DMS79 treated with DMSO at 0.1 percent for 48 hours (cell line): Measurements from ENCODE around the gene MYO7B.
A peak's percentile ranks its signal among the peaks of the same experiment; 100 is the strongest.

Experiments
- DNase-seq: peaks from one replicate; lab custom pipeline; 2025; lab: John Stamatoyannopoulos, UW

MYO7B gene

DNA sequence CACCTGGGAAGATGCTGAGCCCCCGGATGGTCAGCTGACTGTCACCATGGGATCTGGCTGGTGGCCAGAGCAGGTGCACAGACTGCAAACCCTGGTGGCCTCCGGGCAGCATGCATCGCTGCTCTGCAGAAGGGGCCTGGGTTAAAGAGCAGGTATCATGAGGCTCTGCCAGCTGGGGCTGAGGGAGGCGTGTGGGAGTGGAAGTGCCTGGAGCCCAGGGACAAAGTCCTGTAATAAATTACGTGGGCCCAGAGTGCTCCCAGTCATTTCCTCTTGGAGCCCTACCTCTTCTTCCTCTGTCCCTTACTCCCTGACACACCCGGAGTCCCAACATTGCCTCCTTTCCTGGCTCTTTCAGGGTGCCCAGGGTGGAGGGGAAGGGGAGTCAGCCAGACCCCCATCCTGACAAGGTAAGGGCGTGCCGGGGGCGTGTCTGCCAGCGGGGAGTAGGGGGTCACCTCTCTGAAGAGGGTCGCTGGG is at the start of gene MYO7B:
MYO7B (plus strand) TSS at position 262 of the 480 bp plus-strand sequence. CDS start 24,040 bp downstream, outside the sequence.
- peak; percentile 34 for DNase-seq

DNA sequence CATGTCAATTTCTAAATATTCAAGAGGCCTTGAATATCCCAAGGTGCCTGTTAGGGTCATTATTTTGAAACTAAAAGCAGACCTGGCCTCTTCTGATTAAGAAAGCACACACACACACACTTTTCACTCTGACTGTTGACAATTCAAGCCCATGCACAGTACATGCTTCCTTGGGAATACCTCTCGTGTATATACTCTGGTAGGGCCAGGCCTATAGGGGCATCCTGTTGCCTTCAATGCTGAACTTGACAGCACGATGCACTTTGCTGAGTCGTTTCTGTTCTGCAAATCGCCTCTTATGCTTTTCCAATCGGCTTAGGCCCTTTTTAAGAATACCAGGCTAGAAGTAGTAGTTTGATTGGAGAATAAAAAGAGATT is 49.8 kb upstream of the MYO7B start:
- no peak for DNase-seq

DNA sequence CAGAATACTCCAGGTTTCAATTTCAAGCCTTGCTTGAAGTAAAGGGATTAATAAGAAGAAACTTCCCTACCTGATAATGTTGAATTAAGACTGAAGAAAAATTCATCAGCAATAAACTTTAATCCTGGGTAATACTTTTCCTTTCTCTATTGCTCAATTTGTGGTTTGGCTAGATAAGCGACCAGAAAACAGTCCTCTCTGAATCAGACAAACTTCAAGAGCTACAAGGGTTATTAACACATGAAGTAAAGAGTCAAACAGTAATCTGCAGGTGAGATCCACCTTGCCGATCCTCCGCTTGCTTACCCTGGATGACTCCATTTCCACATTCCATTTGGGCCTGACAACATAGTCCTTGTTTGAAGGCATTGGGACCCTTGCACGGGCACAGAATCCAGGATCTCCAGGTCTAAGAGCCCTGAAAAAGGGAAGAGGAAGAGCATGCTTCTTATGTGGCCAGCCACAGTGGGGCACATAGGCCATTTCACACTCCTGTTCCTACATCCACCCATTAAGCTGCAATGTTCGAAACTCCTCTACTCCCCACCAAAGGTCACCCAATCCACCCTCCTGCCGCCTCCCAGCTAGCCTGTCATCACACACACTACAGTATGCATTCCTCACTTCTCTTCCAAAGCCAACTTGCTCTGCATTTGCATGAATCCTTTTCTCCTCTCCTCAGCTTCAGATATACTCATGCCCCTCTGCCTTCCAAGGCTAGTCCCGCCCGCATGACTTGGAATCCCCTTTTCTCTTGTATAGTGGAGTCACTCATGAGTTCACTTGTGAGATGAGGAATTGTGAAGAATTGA is 49.0 kb upstream of the MYO7B start:
- no peak for DNase-seq

- no peak for DNase-seq
These were observed 45.2 kb upstream of the MYO7B start for GRCh38 chr2:127490283-127490682.

GRCh38 chr2:127498386-127498785 is 37.1 kb upstream of the MYO7B start:
- DNase-seq, result no peak

- DNase-seq, result no peak
These were observed 32.0 kb upstream of the MYO7B start for GRCh38 chr2:127503491-127503890.

DNA sequence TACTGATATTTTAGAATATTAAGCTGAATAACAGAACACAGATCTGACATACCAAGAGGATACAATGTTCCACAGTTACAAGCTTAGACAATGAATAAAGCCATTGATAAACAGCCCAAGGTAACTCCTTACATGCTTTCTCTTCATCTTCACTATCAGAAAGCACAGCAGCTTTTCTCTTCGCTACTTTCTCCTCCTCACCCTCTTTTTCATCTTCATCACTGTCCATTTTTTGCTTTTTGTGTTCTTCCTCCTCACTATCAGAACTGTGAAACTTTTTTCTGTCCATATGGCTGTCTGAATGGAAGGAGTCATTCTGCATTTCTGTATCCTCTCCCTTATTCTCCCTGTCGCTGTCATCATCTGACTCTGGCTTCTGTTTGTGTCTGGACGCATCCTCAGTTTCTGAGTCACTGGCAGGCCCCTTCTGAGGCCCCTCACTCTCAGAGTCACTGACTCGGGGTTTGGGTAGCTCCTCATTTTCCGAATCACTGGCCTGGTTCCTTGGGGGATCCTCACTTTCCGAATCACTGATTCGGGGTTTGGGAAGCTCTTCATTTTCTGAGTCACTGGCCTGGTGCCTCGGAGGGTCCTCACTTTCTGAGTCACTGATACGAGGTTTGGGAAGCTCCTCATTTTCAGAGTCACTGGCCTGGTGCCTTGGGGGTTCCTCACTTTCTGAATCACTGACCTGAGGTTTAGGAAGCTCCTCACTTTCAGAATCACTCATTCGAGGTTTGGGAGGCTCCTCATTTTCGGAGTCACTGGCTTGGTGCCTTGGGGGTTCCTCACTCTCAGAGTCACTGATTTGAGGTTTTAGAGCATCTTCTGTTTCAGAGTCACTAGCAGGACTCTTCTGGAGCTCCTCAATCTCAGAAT is 30.7 kb upstream of the MYO7B start:
- DNase-seq, result no peak

DNA sequence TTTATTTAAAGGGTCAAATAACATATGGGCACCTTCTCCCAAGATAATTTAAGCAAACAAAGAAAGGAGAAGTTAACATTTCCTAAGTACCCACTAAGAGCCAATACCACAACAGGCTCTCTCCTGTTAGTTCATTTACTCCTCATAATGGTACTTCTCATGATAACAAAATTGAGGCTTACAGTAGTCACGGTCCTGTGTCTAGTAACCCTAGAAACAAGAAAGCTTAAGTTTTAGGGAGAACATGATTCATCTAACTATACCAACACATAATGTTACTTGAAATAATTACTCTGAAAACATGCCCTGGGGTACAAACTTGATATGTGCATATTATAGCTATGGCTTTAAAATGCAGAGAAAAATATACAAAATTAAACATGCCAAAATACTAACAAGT is 29.0 kb upstream of the MYO7B start:
- DNase-seq, result no peak

GRCh38 chr2:127508023-127508630 is 27.4 kb upstream of the MYO7B start:
- DNase-seq, result no peak

DNA sequence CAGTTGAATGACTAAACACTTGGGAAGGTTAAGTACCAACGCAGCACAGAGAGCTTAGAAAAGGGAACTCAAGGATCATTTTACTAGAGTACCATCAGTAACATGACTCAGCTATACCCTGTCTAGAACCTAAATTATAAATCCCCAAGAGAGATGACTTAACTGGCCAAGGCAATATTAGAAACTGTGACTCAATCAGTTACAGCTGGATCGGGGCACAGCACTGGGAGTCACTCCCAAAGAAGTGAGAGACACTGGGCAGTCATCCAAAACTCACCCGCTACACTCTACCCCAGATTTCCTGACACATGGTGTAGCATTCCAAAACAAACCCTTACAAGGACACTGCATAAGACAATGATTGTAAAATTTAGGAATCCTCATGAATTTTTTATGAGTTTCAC is 26.9 kb upstream of the MYO7B start:
- DNase-seq, result peak; percentile 51

GRCh38 chr2:127510073-127510472 is 25.4 kb upstream of the MYO7B start:
- DNase-seq, result no peak

- DNase-seq, result no peak
These were observed 24.3 kb upstream of the MYO7B start for GRCh38 chr2:127511090-127511695.

DNA sequence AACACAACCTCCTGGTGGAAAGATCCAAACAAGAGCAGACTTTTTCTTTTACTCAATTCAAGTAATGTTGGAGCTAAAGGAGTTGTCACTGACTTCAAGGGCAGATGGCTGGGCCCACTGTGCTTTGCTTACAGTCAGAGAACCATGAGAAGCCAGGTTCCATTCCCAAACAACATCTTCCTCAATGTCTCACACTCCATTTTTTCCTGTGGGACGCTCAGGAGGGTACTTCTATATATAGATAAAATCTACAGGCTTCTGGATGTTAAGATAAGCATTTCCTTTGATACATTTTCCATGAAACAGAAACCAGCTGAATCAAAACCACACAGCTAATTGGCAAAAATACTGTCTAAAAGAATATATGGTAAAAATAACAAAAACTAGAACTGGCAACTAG is 23.6 kb upstream of the MYO7B start:
- DNase-seq, result no peak

- DNase-seq, result no peak
These were observed 23.1 kb upstream of the MYO7B start for GRCh38 chr2:127512362-127512761.

GRCh38 chr2:127514076-127514475 is 21.4 kb upstream of the MYO7B start:
- DNase-seq, result no peak

GRCh38 chr2:127514485-127514884 is 21.0 kb upstream of the MYO7B start:
- no peak for DNase-seq

DNA sequence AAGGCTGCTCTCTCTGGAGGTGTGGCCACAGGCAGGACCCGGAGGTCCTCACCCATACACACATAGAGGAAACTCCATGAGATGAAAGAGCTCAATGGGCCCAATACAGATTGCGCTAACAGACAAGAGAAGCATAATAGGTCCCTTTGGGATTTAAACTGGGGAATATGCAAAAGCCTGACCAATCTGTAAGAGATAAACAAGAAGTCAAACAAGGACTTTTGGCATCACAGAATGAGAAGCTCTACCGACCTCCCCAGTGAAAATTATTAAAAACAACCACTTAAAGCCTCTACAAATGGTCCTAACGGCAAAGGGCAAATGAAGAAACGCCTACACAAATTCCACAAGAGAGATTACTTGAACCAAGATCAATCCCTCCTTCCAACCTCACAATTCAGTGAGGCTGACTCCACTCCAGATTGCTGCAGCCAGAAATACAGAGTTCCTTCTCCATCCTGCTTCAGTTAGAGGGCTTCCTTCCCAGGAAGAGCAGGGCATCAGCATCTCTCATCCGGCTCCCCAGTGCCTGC is 20.0 kb upstream of the MYO7B start:
- no peak for DNase-seq

GRCh38 chr2:127516041-127516762 is 19.3 kb upstream of the MYO7B start:
- DNase-seq, result no peak

- no peak for DNase-seq
These were observed 18.0 kb upstream of the MYO7B start for GRCh38 chr2:127517465-127517864.

DNA sequence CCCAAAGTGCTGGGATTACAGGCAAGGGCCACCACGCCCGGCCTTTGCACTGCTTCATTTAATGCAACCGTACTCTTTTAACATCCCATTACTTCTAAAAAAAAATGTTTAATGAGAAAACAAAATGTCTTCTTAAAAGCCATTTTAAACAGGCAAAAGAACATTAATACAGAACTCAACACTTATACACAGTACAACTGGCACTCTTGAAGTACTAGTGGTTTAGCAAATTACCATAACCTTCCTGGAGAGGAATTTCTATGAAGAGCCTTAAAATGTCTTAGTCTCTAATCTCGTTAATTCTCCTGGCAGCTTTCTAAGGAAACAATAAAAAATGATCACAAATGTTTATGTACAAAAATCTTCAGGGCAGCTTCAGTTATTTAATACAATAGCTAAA is 15.1 kb upstream of the MYO7B start:
- DNase-seq, result no peak

GRCh38 chr2:127523269-127523939 is 12.1 kb upstream of the MYO7B start:
- DNase-seq, result no peak
